ENCODE measurements around the gene RECQL5.

The RECQL5 gene

GRCh38 chr17:75685499-75685898 is 18.5 kb upstream of the RECQL5 start:
- no peak for FAIRE-seq

GRCh38 chr17:75684924-75685323 is 18.0 kb upstream of the RECQL5 start:
- FAIRE-seq, result no peak

- FAIRE-seq, result no peak
Measured at GRCh38 chr17:75684249-75684648, 17.3 kb upstream of the RECQL5 start.

- FAIRE-seq, result no peak
Measured at GRCh38 chr17:75683583-75683982, 16.6 kb upstream of the RECQL5 start.

GRCh38 chr17:75681289-75681688 is 14.3 kb upstream of the RECQL5 start:
- FAIRE-seq, result no peak

GRCh38 chr17:75680431-75680830 is 13.5 kb upstream of the RECQL5 start:
- no peak for FAIRE-seq

GRCh38 chr17:75679706-75680211 is 12.8 kb upstream of the RECQL5 start:
- no peak for FAIRE-seq

- FAIRE-seq, result no peak
Measured at GRCh38 chr17:75676461-75676860, 9.5 kb upstream of the RECQL5 start.

- no peak for FAIRE-seq
Measured at GRCh38 chr17:75673487-75673886, 6.5 kb upstream of the RECQL5 start.

GRCh38 chr17:75672011-75672410 is 5.1 kb upstream of the RECQL5 start:
- FAIRE-seq, result no peak

- FAIRE-seq, result no peak
Measured at GRCh38 chr17:75670868-75671267, 3.9 kb upstream of the RECQL5 start.

GRCh38 chr17:75668489-75668888 is 1.5 kb upstream of the RECQL5 start:
- no peak for FAIRE-seq

- FAIRE-seq, result no peak
Measured at GRCh38 chr17:75667825-75668224, 871 bp upstream of the RECQL5 start.

- no peak for FAIRE-seq
Measured at GRCh38 chr17:75665981-75666380, 973 bp downstream of the RECQL5 start.

- FAIRE-seq, result no peak
Measured at GRCh38 chr17:75664099-75664549, 2.8 kb downstream of the RECQL5 start.

- FAIRE-seq, result no peak
Measured at GRCh38 chr17:75662511-75662910, 4.4 kb downstream of the RECQL5 start.

- no peak for FAIRE-seq
Measured at GRCh38 chr17:75661531-75661930, 5.4 kb downstream of the RECQL5 start.

- FAIRE-seq, result no peak
Measured at GRCh38 chr17:75658237-75658636, 8.7 kb downstream of the RECQL5 start.

GRCh38 chr17:75654176-75654575 is 12.8 kb downstream of the RECQL5 start:
- FAIRE-seq, result no peak

GRCh38 chr17:75652934-75653549 is 13.9 kb downstream of the RECQL5 start:
- no peak for FAIRE-seq

- FAIRE-seq, result no peak
Measured at GRCh38 chr17:75652341-75652740, 14.6 kb downstream of the RECQL5 start.

- no peak for FAIRE-seq
Measured at GRCh38 chr17:75650874-75651273, 16.1 kb downstream of the RECQL5 start.

GRCh38 chr17:75649687-75650086 is 17.3 kb downstream of the RECQL5 start:
- no peak for FAIRE-seq

GRCh38 chr17:75647921-75648320 is 19.0 kb downstream of the RECQL5 start:
- no peak for FAIRE-seq

- FAIRE-seq, result no peak
Measured at GRCh38 chr17:75647061-75647460, 19.9 kb downstream of the RECQL5 start.

Measured in endometrium (tissue), 2 donors.